Loucy (cell line): Measurements from ENCODE around the gene EHD2.

Experiments
- EZH2phosphoT487 ChIP-seq: fragments of 200-600 bp; IDR thresholded peaks from 2 replicates; pipeline ENCODE4 v1.6.1; 2018; ENCODE audit warnings: antibody characterized with exemption, mild to moderate bottlenecking, moderate library complexity, borderline replicate concordance
- TF ChIP-seq, protein P1 (sequence below): fragments of 200-600 bp; sonication (generic); conservative IDR thresholded peaks from 2 replicates; pipeline ENCODE4 v1.5.1; 2014; ENCODE audit warnings: mild to moderate bottlenecking, antibody characterized with exemption, low read length

DNA sequence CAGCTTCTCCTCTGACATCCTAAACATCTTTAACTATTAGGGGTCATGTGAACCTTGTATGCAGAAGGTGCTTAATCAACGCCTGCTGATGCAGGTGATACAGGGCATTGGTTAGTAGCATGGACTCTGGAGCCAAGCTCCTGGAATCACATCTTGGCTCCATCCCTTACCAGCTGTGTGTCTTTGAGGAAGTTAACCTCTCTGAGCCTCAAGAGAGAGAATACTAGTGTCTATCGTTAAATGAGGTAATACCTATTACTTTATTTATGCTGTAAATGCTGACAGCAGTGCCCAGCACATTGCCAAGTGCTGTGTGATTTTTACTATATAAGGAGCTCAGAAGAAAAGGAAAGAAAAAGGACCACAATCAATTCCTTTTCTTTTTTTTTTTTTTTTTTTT, 54.1 kb downstream of the EHD2 start:
- TF ChIP-seq, protein P1, sequence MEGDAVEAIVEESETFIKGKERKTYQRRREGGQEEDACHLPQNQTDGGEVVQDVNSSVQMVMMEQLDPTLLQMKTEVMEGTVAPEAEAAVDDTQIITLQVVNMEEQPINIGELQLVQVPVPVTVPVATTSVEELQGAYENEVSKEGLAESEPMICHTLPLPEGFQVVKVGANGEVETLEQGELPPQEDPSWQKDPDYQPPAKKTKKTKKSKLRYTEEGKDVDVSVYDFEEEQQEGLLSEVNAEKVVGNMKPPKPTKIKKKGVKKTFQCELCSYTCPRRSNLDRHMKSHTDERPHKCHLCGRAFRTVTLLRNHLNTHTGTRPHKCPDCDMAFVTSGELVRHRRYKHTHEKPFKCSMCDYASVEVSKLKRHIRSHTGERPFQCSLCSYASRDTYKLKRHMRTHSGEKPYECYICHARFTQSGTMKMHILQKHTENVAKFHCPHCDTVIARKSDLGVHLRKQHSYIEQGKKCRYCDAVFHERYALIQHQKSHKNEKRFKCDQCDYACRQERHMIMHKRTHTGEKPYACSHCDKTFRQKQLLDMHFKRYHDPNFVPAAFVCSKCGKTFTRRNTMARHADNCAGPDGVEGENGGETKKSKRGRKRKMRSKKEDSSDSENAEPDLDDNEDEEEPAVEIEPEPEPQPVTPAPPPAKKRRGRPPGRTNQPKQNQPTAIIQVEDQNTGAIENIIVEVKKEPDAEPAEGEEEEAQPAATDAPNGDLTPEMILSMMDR, result no peak
- no peak for TF ChIP-seq EZH2phosphoT487
